Stimulated activated CD8-positive, alpha-beta memory T cell treated with anti-CD3 and anti-CD28 coated beads, Interleukin-12 subunit alpha, Interleukin-12 subunit beta, amount 100 ng/mL, for 24 hours (primary cell): ENCODE data around the gene LUC7L3.

ENCODE experiments used
- DNase-seq: peaks from one replicate; pipeline ENCODE4 v3.0.0-alpha.2; 2020; ENCODE audit errors: extremely low read depth

The LUC7L3 gene

DNA sequence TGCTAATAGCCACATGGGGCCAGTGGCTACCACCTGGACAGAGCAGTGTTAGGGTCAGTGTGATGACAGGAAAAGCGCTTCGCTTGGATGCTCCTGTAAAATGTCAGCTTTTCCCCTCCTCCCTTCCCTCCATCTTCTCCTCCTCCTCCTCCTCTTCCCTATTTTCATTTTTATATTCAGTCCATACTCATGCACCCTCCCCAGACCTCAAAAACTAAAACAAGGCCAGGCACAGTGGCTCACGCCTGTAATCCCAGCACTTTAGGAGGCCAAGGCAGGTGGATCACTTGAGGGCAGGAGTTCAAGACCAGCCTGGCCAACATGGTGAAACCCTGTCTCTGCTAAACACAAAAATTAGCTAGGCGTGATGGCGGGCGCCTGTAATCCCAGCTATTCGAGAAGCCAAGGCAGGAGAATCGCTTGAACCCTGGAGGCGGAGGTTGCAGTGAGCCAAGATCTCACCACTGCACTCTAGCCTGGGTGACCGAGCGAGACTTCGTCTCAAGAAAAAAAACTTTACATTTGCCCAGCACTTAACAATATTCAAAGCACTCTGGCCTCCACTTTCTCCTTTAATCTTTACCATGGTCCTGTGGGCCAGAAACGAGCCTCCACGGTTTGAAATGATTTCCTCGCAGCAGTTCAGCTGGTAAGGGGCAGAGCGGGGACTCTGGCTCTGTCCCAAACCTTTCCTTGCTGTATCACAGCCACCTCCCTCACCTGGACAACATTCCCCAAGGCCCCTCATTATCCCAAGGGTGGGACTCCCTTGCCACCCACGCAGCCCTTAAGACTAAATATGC, 33.5 kb upstream of the LUC7L3 start:
- DNase-seq, result no peak

GRCh38 chr17:50686494-50687199, 32.8 kb upstream of the LUC7L3 start:
- no peak for DNase-seq

DNA sequence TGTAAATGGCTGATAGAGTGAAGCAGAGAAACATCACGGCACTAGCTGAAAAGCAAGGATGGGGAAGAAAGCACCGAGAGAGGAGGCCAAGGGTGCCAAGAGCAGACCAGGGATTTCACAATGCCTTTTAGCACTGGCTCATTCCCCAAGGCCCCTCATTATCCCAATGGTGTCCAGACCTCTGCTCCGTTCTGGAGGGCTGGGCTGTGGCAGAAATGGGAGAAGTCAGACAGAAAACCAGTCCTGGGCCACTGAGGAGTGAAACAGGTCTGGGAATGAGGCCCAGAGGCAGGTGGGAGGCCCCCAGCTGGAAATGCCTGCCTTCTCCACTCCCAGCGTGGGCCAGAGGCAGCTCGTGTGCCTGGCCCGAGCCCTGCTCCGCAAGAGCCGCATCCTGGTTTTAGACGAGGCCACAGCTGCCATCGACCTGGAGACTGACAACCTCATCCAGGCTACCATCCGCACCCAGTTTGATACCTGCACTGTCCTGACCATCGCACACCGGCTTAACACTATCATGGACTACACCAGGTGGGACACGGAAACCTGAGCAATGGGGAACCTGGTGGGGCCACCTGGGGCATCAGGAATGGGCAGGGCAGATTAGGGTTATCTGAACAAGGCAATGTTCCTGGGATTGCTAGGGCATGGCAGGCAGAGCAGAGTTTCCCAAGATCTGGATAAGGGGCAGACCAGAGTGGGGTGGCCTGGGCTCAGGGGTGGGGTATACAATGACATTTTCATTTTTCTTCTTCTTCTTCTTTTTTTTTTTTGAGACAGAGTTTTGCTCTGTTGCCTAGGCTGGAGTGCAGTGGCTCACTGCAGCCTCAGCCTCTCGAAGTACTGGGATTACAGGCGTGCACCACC, 32.0 kb upstream of the LUC7L3 start:
- DNase-seq, result no peak

GRCh38 chr17:50688245-50688644, 31.2 kb upstream of the LUC7L3 start:
- no peak for DNase-seq

GRCh38 chr17:50689251-50689650, 30.2 kb upstream of the LUC7L3 start:
- DNase-seq, result no peak

DNA sequence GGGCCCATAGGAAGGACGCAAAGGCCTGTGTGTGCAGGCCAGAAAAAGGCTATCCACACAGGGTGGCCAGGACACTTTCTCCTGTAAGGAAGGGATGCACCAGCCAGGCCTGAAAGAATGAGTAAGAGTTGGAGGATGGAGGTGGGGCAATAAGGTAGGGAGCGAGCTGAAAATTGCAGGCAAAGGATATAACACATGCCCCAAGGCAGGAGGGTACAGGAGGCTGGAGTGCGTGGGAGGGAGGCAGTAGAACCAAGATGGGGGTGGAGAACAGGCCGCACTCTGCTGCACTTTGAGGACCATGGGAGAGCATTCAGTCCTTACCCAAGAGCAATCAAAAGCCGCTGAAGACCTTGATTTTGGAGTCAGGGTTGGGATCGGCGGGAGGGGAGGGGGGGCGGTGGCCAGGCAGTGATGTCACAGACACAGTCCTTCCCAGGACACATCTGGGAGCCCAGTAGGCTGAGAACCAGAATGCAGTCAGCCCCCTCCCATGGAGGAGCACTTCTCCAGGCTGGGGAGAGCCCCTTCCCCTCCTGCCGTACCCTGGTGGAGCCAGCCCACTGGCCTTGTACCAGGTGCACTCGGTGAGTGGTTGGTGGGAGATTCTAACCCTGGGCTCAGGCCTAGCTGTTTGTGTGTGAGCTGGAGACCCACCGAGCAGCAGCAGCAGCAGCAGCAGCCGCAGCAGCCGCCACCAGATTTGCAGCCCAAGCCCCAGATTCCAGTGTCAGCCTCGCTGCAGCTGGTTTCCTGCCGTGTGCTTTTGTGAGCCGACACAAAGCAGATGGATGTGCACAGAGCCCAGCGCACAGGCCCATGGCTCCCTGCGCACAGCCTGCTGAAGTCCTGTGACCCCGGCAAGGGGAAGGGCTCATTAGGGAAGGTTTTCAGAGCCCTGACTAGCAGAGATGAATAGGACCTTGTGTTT, 29.2 kb upstream of the LUC7L3 start:
- DNase-seq, result no peak

DNA sequence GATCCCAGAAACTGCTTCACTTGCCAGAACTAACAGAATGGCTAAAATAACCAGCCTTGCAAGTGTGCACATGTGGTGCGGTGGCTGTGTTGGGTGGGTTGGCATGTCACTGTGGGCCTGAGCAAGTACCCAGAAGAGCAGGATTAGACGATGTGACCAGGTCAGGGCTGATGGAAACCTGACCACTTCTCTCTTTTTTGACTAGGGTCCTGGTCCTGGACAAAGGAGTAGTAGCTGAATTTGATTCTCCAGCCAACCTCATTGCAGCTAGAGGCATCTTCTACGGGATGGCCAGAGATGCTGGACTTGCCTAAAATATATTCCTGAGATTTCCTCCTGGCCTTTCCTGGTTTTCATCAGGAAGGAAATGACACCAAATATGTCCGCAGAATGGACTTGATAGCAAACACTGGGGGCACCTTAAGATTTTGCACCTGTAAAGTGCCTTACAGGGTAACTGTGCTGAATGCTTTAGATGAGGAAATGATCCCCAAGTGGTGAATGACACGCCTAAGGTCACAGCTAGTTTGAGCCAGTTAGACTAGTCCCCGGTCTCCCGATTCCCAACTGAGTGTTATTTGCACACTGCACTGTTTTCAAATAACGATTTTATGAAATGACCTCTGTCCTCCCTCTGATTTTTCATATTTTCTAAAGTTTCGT, 28.4 kb upstream of the LUC7L3 start:
- DNase-seq, result no peak

DNA sequence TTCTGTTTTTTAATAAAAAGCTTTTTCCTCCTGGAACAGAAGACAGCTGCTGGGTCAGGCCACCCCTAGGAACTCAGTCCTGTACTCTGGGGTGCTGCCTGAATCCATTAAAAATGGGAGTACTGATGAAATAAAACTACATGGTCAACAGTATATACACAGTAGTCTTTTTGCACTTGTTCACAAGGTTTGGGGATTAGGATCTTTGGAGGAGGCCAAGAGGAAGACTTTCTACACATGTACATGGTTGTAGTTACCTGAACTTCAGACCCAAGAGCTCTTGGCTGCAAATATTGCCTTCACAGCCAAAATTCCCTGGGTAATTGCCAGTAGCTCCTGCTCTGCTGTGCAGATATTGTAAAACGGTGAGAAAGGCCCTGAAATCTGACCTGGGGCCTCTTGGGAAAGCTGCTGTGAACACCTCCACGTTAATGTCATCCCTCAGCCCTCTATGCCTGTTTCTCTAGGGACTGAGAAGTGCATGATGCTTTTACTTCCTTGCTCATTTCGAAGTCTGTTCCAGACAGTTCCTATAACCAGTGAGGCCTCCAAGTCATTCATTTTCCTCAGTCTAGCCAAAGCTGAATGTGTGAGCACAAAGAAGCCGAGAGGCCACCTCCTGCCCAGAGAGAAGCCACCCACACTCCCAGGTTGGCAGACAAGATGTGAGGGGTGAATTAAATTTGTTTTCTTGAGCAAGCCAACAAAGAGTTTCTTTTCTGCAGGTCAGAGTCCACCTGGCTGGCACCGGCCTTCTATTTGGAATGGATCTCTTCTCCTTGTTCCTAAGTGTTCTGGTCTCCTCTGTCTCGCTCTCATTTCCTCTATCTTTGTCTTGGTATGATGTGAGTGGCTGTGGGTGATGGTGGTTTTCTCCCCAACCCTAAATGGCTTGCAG, 27.6 kb upstream of the LUC7L3 start:
- DNase-seq, result no peak

DNA sequence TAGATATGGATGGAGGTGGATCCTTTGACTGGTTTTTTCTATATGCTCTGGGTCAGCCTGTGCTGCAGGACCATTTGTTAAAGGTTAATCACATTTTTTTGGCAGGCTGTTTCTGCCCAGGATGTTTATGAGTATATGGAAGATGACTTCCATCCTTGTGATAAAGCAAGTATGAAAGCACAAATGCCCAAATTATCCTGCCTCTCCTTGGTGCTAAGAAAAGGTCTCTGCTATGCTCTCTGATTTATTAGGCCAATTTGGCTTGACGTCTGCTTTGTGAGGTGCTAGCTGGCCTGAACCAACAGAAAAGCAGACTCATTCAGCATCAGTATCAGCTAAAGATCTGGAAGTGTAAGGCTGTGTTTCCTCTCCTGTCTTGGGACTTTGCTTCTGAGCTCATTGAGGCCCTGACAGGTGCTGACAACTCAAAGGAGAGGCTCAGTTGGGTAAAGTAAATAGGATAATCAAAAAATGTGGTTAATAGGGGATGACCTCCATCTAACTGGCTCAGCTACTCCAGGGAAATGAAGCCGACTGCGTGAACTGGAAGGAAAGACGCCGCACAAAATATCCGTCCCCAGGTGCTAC, 26.9 kb upstream of the LUC7L3 start:
- no peak for DNase-seq

DNA sequence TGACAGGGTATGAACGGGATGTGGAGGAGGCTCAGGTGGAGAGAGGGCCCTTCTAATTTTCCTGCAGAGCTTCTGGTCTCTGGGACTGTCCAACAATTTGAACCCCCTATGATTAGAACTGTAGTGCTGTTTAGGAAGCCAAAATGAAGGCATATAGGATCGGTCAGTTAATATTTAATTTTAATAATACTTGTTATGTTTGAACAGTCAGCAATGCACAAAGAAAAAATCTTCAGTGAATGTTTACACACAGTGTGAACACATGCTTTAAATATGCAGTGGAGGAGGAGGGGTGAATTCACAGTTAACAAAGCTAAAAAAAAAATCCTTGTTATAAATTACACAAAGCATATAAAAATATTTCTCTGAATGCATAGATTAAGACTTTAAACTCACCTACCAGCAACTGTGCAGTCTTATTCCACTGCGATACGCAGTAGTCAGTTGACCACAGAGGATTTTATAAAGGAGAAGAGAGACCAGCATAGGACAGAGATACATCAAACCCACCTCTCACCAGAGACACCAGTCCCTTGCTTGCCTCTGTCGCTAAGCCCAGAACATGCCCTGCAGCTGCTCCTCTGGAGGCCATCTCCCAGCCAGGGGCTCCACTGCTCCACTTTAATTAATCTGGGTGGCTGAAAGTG, 26.2 kb upstream of the LUC7L3 start:
- DNase-seq, result no peak

- DNase-seq, result no peak
Observed at GRCh38 chr17:50696365-50696879, 23.0 kb upstream of the LUC7L3 start.

GRCh38 chr17:50697062-50697461, 22.3 kb upstream of the LUC7L3 start:
- no peak for DNase-seq

- DNase-seq, result no peak
Observed at GRCh38 chr17:50697663-50698272, 21.6 kb upstream of the LUC7L3 start.

- no peak for DNase-seq
Observed at GRCh38 chr17:50699410-50699809, 20.0 kb upstream of the LUC7L3 start.

DNA sequence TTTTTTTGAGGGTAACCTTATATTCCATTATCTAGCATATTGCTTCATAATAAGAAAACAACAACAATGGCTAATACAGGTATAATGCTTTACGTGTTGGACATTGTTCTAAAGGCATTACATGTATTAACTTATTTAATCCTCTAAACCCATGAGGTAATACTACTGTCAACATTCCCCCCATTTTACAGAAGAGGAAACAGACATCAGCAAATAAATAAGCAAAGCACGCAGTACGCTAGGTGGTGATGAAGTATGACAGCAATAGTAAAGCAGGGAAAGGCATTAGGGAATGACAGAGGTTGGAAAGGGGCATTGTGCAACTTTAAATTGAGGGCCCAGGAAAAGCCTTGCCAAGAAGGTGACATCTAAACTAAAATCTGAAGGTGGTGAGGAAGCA, 16.2 kb upstream of the LUC7L3 start:
- no peak for DNase-seq

- DNase-seq, result peak; percentile 71
Observed at GRCh38 chr17:50707289-50708049, 11.9 kb upstream of the LUC7L3 start, which contains the start of gene ANKRD40. Gene ANKRD40 (minus strand): TSS chr17:50707914. CDS start chr17:50707654, 260 bp downstream.
